Astrocyte (in vitro differentiated cells and primary cell): ENCODE measurements around the gene BAIAP3. TPM values are rescaled to one million over a fixed set of nuclear protein-coding genes. Genes with fewer than 3 reads are reported as not detected.

ENCODE experiments used
- DNase-seq: peaks from one replicate; pipeline ENCODE4 v3.0.0-alpha.2; 2010; ENCODE audit warnings: low read depth
- FAIRE-seq: peaks from 2 replicates; lab custom pipeline; 2011; peaks lifted over from hg19 to GRCh38; lab: Jason Lieb, UNC
- H2AFZ ChIP-seq: 2 replicates; pipeline ENCODE4 v1.6.0; 2012; ENCODE audit warnings: low read depth, low read length, inconsistent platforms
- H3K27ac ChIP-seq: 2 replicates; pipeline ENCODE4 v1.5.1; 2011; ENCODE audit warnings: low read depth, low read length, inconsistent platforms
- H3K27me3 ChIP-seq: 2 replicates; pipeline ENCODE4 v1.6.0; 2011; ENCODE audit warnings: low read length, inconsistent platforms; ENCODE audit not compliant: insufficient read depth
- H3K36me3 ChIP-seq: 2 replicates; pipeline ENCODE4 v1.5.1; 2011; ENCODE audit warnings: low read length, inconsistent platforms; ENCODE audit not compliant: insufficient read depth
- H3K4me1 ChIP-seq: 2 replicates; pipeline ENCODE4 v1.5.1; 2011; ENCODE audit warnings: low read length, inconsistent platforms; ENCODE audit not compliant: insufficient read depth
- H3K4me2 ChIP-seq: 2 replicates; pipeline ENCODE4 v1.6.0; 2012; ENCODE audit warnings: low read length, inconsistent platforms
- H3K4me3 ChIP-seq: 2 replicates; pipeline ENCODE4 v1.5.1; 2011; ENCODE audit warnings: low read depth, mild to moderate bottlenecking, low read length, inconsistent platforms; ENCODE audit not compliant: insufficient read depth
- H3K79me2 ChIP-seq: 2 replicates; pipeline ENCODE4 v1.6.0; 2012; ENCODE audit warnings: mild to moderate bottlenecking, low read length, inconsistent platforms; ENCODE audit not compliant: insufficient read depth
- H3K9ac ChIP-seq: 2 replicates; pipeline ENCODE4 v1.6.0; 2012; ENCODE audit warnings: mild to moderate bottlenecking, low read length, inconsistent platforms
- H3K9me3 ChIP-seq: 2 replicates; pipeline ENCODE4 v1.5.1; 2012; ENCODE audit warnings: low read depth, mild to moderate bottlenecking, low read length, inconsistent platforms; ENCODE audit not compliant: insufficient read depth
- H4K20me1 ChIP-seq: 2 replicates; pipeline ENCODE4 v1.6.0; 2012; ENCODE audit warnings: low read length, inconsistent platforms; ENCODE audit not compliant: insufficient read depth
- H3K27ac Mint-ChIP-seq: one replicate; pipeline ENCODE4 v1.8.0; 2021; ENCODE audit warnings: mild to moderate bottlenecking, mixed read lengths; ENCODE audit not compliant: unreplicated experiment
- H3K27me3 Mint-ChIP-seq: one replicate; pipeline ENCODE4 v1.8.0; 2021; ENCODE audit warnings: low read depth, mixed read lengths; ENCODE audit not compliant: unreplicated experiment
- H3K36me3 Mint-ChIP-seq: one replicate; pipeline ENCODE4 v1.8.0; 2021; ENCODE audit warnings: low read depth, mixed read lengths; ENCODE audit not compliant: unreplicated experiment
- H3K4me1 Mint-ChIP-seq: one replicate; pipeline ENCODE4 v1.8.0; 2021; ENCODE audit warnings: low read depth, mixed read lengths; ENCODE audit not compliant: unreplicated experiment
- H3K4me3 Mint-ChIP-seq: one replicate; pipeline ENCODE4 v1.8.0; 2021; ENCODE audit warnings: mild to moderate bottlenecking, moderate library complexity, mixed read lengths; ENCODE audit not compliant: unreplicated experiment
- H3K9me3 Mint-ChIP-seq: one replicate; pipeline ENCODE4 v1.8.0; 2021; ENCODE audit warnings: mild to moderate bottlenecking, mixed read lengths; ENCODE audit not compliant: unreplicated experiment
- EZH2 ChIP-seq: IDR thresholded peaks from 2 replicates; pipeline ENCODE4 v1.6.1; 2012; ENCODE audit warnings: mild to moderate bottlenecking, low read length, inconsistent platforms; ENCODE audit not compliant: insufficient read depth
- total RNA-seq: library from RNA; stranded (reverse); gene quantifications from 2 replicates; pipeline ENCODE4 v1.2.1, GENCODE V29; 2021
- TF ChIP-seq, protein P1 (sequence below): IDR thresholded peaks from 2 replicates; pipeline ENCODE4 v1.5.1; 2011; ENCODE audit warnings: low read depth, mild to moderate bottlenecking, inconsistent platforms, low read length, moderate library complexity; ENCODE audit not compliant: insufficient read depth

Gene BAIAP3
- total RNA-seq, 1 donor from 2014 or later = 2.6 TPM

DNA sequence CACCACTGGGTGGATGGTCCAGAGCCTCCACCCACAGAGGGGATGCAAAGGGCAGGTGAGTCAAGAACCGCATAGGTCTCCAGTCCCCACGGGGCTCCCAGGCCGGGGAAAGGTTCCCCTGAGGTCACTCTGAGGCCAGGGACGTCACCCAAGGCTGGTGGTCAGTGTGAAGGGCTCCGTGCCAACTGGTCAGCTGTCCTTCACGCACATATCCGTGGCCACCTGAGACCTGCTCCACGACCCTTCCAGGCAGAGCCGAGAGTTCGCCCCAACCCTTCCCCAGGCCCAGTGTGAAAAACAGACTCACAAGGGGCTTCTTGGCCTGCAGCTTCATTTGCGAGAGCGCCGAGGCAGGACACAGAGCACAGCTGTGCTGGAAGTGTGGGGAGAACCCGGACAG lies 15.5 kb downstream of the BAIAP3 start:
- Mint-ChIP-seq H3K4me1 (peaks cover 8% of the 10 kb centered on the region), H3K36me3 (no peaks in the 10 kb centered on the region), H3K9me3 (no peaks in the 10 kb centered on the region), H3K27me3 (no peaks in the 10 kb centered on the region), H3K4me3 (no peak overlapping the region), H3K27ac (no peak overlapping the region)
- H3K4me2 ChIP-seq = no peak overlapping the region
- no peak for TF ChIP-seq EZH2
- TF ChIP-seq, protein P1, sequence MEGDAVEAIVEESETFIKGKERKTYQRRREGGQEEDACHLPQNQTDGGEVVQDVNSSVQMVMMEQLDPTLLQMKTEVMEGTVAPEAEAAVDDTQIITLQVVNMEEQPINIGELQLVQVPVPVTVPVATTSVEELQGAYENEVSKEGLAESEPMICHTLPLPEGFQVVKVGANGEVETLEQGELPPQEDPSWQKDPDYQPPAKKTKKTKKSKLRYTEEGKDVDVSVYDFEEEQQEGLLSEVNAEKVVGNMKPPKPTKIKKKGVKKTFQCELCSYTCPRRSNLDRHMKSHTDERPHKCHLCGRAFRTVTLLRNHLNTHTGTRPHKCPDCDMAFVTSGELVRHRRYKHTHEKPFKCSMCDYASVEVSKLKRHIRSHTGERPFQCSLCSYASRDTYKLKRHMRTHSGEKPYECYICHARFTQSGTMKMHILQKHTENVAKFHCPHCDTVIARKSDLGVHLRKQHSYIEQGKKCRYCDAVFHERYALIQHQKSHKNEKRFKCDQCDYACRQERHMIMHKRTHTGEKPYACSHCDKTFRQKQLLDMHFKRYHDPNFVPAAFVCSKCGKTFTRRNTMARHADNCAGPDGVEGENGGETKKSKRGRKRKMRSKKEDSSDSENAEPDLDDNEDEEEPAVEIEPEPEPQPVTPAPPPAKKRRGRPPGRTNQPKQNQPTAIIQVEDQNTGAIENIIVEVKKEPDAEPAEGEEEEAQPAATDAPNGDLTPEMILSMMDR = no peak
- no peak for FAIRE-seq
- H3K27me3 ChIP-seq = no peaks in the 10 kb centered on the region
- H3K9me3 ChIP-seq = no peaks in the 10 kb centered on the region
- no peak overlapping the region for H2AFZ ChIP-seq
- H3K27ac ChIP-seq = no peak overlapping the region
- no peaks in the 10 kb centered on the region for H3K36me3 ChIP-seq
- H3K4me3 ChIP-seq = no peak overlapping the region
- peaks cover 16% of the 10 kb centered on the region for H3K4me1 ChIP-seq
- no peak for DNase-seq
- no peak overlapping the region for H3K9ac ChIP-seq
- peaks cover 42% of the 10 kb centered on the region for H3K79me2 ChIP-seq
- H4K20me1 ChIP-seq = peaks cover 28% of the 10 kb centered on the region

DNA sequence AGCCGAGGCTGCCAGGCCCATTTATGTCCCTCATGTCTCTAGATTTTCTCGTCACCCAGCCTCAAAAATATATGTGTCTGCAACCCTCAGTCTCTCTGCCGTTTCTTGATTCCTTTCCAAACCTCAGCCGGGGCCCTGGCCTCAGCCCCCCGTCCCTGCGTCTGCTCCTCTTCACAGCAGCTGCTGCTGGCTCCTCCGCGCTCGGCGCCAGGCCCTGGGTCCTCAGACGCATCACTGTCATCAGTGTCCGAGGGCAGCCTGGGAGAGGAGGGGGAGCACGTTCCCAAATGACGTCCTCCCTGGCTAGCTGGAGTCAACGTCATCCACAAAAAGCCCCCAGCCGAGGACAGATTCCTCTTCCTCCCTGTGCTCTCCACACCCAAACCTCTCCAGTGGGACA lies 15.9 kb downstream of the BAIAP3 start:
- Mint-ChIP-seq H3K4me3 (no peak overlapping the region), H3K9me3 (no peaks in the 10 kb centered on the region), H3K27ac (no peak overlapping the region), H3K36me3 (no peaks in the 10 kb centered on the region), H3K4me1 (peaks cover 8% of the 10 kb centered on the region), H3K27me3 (no peaks in the 10 kb centered on the region)
- no peak for TF ChIP-seq EZH2
- TF ChIP-seq, protein P1 = no peak
- FAIRE-seq = no peak
- Histone ChIP-seq H3K27me3 (no peaks in the 10 kb centered on the region), H3K9ac (no peak overlapping the region), H3K4me1 (peaks cover 16% of the 10 kb centered on the region), H3K36me3 (no peaks in the 10 kb centered on the region), H2AFZ (no peak overlapping the region), H3K79me2 (peaks cover 46% of the 10 kb centered on the region), H4K20me1 (peaks cover 30% of the 10 kb centered on the region), H3K4me3 (no peak overlapping the region), H3K9me3 (no peaks in the 10 kb centered on the region), H3K27ac (no peak overlapping the region), H3K4me2 (no peak overlapping the region)
- no peak for DNase-seq

DNA sequence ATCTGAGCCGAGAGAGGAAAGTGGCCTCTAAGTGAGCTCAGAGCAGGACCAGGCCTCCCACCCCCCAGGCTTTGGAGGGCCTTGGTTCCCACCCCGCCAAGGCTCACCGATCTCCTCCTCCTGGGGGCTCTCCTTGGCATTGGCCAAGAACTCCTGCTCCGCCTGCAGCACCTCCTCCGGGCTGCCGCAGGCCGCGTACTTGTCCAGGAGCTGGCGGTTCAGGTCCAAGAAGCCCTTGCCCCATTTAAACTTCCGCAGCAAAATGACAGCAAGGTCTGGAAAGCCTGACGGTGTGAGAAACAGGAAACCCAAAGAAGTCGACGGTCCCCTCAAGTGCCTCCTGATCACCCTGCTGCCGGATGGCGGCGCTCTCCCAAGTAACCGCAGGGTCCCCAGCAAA lies 16.5 kb downstream of the BAIAP3 start:
- no peak for DNase-seq
- Histone ChIP-seq H2AFZ (no peak overlapping the region), H3K27me3 (no peaks in the 10 kb centered on the region), H3K4me1 (peaks cover 16% of the 10 kb centered on the region), H3K4me3 (no peak overlapping the region), H3K27ac (no peak overlapping the region), H3K9me3 (no peaks in the 10 kb centered on the region), H3K4me2 (peak overlapping the region; percentile 99), H3K9ac (no peak overlapping the region), H4K20me1 (peaks cover 31% of the 10 kb centered on the region), H3K79me2 (peaks cover 52% of the 10 kb centered on the region), H3K36me3 (no peaks in the 10 kb centered on the region)
- H3K27ac Mint-ChIP-seq = no peak overlapping the region
- no peak for TF ChIP-seq EZH2
- H3K4me1 Mint-ChIP-seq = peaks cover 8% of the 10 kb centered on the region
- H3K9me3 Mint-ChIP-seq = no peaks in the 10 kb centered on the region
- no peak for FAIRE-seq
- no peaks in the 10 kb centered on the region for H3K27me3 Mint-ChIP-seq
- H3K36me3 Mint-ChIP-seq = no peaks in the 10 kb centered on the region
- H3K4me3 Mint-ChIP-seq = peak overlapping the region; percentile 89
